GM19438 (cell line): ENCODE data around the gene ADPRS.

Experiments
- ATAC-seq: cut with Tn5 transposase; IDR thresholded peaks from one replicate; pipeline ENCODE4 v1.9.1; 2021; ENCODE audit warnings: low read depth; ENCODE audit not compliant: unreplicated experiment

The ADPRS gene

GRCh38 chr1:36128126-36128904 is 39.6 kb downstream of the ADPRS start:
- no peak for ATAC-seq

GRCh38 chr1:36128905-36129206 is 40.2 kb downstream of the ADPRS start:
- no peak for ATAC-seq

- no peak for ATAC-seq
Measured at GRCh38 chr1:36132029-36132428, 43.3 kb downstream of the ADPRS start.

GRCh38 chr1:36133484-36133883 is 44.8 kb downstream of the ADPRS start:
- no peak for ATAC-seq

- no peak for ATAC-seq
Measured at GRCh38 chr1:36134031-36134430, 45.3 kb downstream of the ADPRS start.

- no peak for ATAC-seq
Measured at GRCh38 chr1:36134505-36135329, 46.0 kb downstream of the ADPRS start.

- ATAC-seq, result no peak
Measured at GRCh38 chr1:36135330-36135667, 46.6 kb downstream of the ADPRS start.

- ATAC-seq, result no peak
Measured at GRCh38 chr1:36135796-36136195, 47.1 kb downstream of the ADPRS start.

GRCh38 chr1:36136535-36136934 is 47.8 kb downstream of the ADPRS start:
- no peak for ATAC-seq

- ATAC-seq, result no peak
Measured at GRCh38 chr1:36137226-36137625, 48.5 kb downstream of the ADPRS start.

GRCh38 chr1:36137776-36138175 is 49.1 kb downstream of the ADPRS start:
- no peak for ATAC-seq

- ATAC-seq, result no peak
Measured at GRCh38 chr1:36139521-36139920, 50.8 kb downstream of the ADPRS start.

- no peak for ATAC-seq
Measured at GRCh38 chr1:36142121-36142520, 53.4 kb downstream of the ADPRS start.

GRCh38 chr1:36143424-36143823 is 54.7 kb downstream of the ADPRS start:
- no peak for ATAC-seq
